HG03097 (cell line): ENCODE data around the gene FOXP1.

Experiments
- ATAC-seq: cut with Tn5 transposase; IDR thresholded peaks from one replicate; pipeline ENCODE4 v1.9.1; 2021; ENCODE audit not compliant: unreplicated experiment, low FRiP score

FOXP1 gene

GRCh38 chr3:71061581-71061980, 521.9 kb downstream of the FOXP1 start:
- no peak for ATAC-seq

GRCh38 chr3:71061037-71061436, 522.5 kb downstream of the FOXP1 start:
- ATAC-seq = no peak

GRCh38 chr3:71060536-71060935, 523.0 kb downstream of the FOXP1 start:
- no peak for ATAC-seq

- ATAC-seq = no peak
Observed at GRCh38 chr3:71057526-71057894, 526.0 kb downstream of the FOXP1 start.

GRCh38 chr3:71056327-71056726, 527.2 kb downstream of the FOXP1 start:
- ATAC-seq = no peak

- ATAC-seq = no peak
Observed at GRCh38 chr3:71055257-71056001, 528.1 kb downstream of the FOXP1 start.

- no peak for ATAC-seq
Observed at GRCh38 chr3:71054312-71054711, 529.2 kb downstream of the FOXP1 start.

- no peak for ATAC-seq
Observed at GRCh38 chr3:71053495-71053894, 530.0 kb downstream of the FOXP1 start.

- no peak for ATAC-seq
Observed at GRCh38 chr3:71052716-71053115, 530.8 kb downstream of the FOXP1 start.

- no peak for ATAC-seq
Observed at GRCh38 chr3:71051893-71052687, 531.4 kb downstream of the FOXP1 start.

GRCh38 chr3:71051259-71051595, 532.3 kb downstream of the FOXP1 start:
- ATAC-seq = no peak

- no peak for ATAC-seq
Observed at GRCh38 chr3:71050538-71051258, 532.8 kb downstream of the FOXP1 start.

GRCh38 chr3:71050166-71050537, 533.4 kb downstream of the FOXP1 start:
- ATAC-seq = no peak

- no peak for ATAC-seq
Observed at GRCh38 chr3:71048948-71049347, 534.6 kb downstream of the FOXP1 start.

GRCh38 chr3:71047616-71048531, 535.7 kb downstream of the FOXP1 start:
- ATAC-seq = no peak

GRCh38 chr3:71046791-71047190, 536.7 kb downstream of the FOXP1 start:
- ATAC-seq = no peak

- ATAC-seq = peak; percentile 74
Observed at GRCh38 chr3:71045917-71046282, 537.6 kb downstream of the FOXP1 start.

- ATAC-seq = no peak
Observed at GRCh38 chr3:71045212-71045916, 538.2 kb downstream of the FOXP1 start.

- no peak for ATAC-seq
Observed at GRCh38 chr3:71042759-71043158, 540.8 kb downstream of the FOXP1 start.

GRCh38 chr3:71041371-71041770, 542.2 kb downstream of the FOXP1 start:
- no peak for ATAC-seq
